Transverse colon (tissue), 4 donors: ENCODE data around the gene HPCAL1.

Experiments used
- POLR2AphosphoS5 ChIP-seq, 3 donors: sonication (generic); formaldehyde crosslinking; IDR thresholded peaks; one replicate each; pipeline ENCODE4 v1.6.1; 2016; ENCODE audit warnings: antibody characterized with exemption in 3 of 3
- TF ChIP-seq, protein P1 (sequence below), 5 experiments: fragments of 200-600 bp in 3 of 5; fragments of 450-650 bp in 2 of 5; sonication (generic) in 3 of 5; IDR thresholded peaks; 1 replicate in 2 of 5; 2 replicates in 3 of 5; pipeline ENCODE4 v1.5.1; 2016 to 2017; ENCODE audit warnings: antibody characterized with exemption in 5 of 5, inconsistent platforms in 3 of 5, mild to moderate bottlenecking in 2 of 5, moderate library complexity in 1 of 5

GRCh38 chr2:10357193-10358169 lies 54.8 kb downstream of the HPCAL1 start:
- TF ChIP-seq, protein P1, sequence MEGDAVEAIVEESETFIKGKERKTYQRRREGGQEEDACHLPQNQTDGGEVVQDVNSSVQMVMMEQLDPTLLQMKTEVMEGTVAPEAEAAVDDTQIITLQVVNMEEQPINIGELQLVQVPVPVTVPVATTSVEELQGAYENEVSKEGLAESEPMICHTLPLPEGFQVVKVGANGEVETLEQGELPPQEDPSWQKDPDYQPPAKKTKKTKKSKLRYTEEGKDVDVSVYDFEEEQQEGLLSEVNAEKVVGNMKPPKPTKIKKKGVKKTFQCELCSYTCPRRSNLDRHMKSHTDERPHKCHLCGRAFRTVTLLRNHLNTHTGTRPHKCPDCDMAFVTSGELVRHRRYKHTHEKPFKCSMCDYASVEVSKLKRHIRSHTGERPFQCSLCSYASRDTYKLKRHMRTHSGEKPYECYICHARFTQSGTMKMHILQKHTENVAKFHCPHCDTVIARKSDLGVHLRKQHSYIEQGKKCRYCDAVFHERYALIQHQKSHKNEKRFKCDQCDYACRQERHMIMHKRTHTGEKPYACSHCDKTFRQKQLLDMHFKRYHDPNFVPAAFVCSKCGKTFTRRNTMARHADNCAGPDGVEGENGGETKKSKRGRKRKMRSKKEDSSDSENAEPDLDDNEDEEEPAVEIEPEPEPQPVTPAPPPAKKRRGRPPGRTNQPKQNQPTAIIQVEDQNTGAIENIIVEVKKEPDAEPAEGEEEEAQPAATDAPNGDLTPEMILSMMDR (IDR thresholded peaks at IDR 0.05) = no peak
- no peak for TF ChIP-seq POLR2AphosphoS5 (IDR thresholded peaks at IDR 0.05)
